ENCODE data around the gene TMEM270. TPM values are rescaled to one million over a fixed set of nuclear protein-coding genes. Genes with fewer than 3 reads are reported as not detected.
A peak's percentile ranks its signal among the peaks of the same experiment; 100 is the strongest.

Gene TMEM270
- polyA plus RNA-seq (2013, experiment 1 of 2), result not detected
- polyA plus RNA-seq (2013, experiment 2 of 2), result 0.04 TPM

GRCh38 chr7:73860859-73861258 lies at the start of gene TMEM270:
TSS of gene TMEM270 (plus strand) at chr7:73861159. CDS start at chr7:73861195, 36 bp downstream.
- no peak within 1 kb of the TSS for H2BK120ac ChIP-seq (ENCODE audit: low read depth, low read length)
- no peak within 1 kb of the TSS for H4K91ac ChIP-seq (ENCODE audit: low read depth, low read length, poor library complexity)
- no peaks in the 10 kb centered on the region for H3K36me3 ChIP-seq (replicated peaks in 1 of 2; ENCODE audit: control insufficient read depth in 2 of 2, insufficient read depth in 2 of 2, low read length in 2 of 2)
- whole genome bisulfite sequencing, 2 donors (ENCODE audit: extremely low coverage in 2 of 2, insufficient read length in 2 of 2, insufficient replicate concordance in 1 of 2), result no CpG with 5 or more reads among the region's 11 CpGs
- no peaks in the 10 kb centered on the region for H3K4me1 ChIP-seq (ENCODE audit: control insufficient read depth in 2 of 2, insufficient read depth in 1 of 2, low read depth in 1 of 2, low read length in 2 of 2)
- peak within 1 kb of the TSS; percentile 89 for H3K14ac ChIP-seq (ENCODE audit: low read length)
- no peak within 1 kb of the TSS for H2AFZ ChIP-seq (ENCODE audit: low read length)
- H2BK15ac ChIP-seq (ENCODE audit: low read length), result peak within 1 kb of the TSS; percentile 58
- H3K9ac ChIP-seq (ENCODE audit: low read depth, low read length, poor library complexity), result no peak within 1 kb of the TSS
- peaks cover 0 to 6% (median 0%) of the 10 kb centered on the region in 3 experiments for H3K27me3 ChIP-seq (ENCODE audit: control insufficient read depth in 3 of 3, insufficient read depth in 3 of 3, low read depth in 1 of 3, low read length in 3 of 3)
- no peaks in the 10 kb centered on the region for H3K9me3 ChIP-seq (replicated peaks in 1 of 2; ENCODE audit: control insufficient read depth in 2 of 2, insufficient read depth in 1 of 2, low read depth in 1 of 2, low read length in 2 of 2)
- H2AK5ac ChIP-seq (ENCODE audit: low read depth, low read length), result peak within 1 kb of the TSS; percentile 84
- H4K8ac ChIP-seq (ENCODE audit: low read depth, low read length), result no peak within 1 kb of the TSS
- DNase-seq (ENCODE audit: low spot score), result no peak
- H3K4me2 ChIP-seq (ENCODE audit: insufficient read depth, low read length, poor library complexity, severe bottlenecking), result no peak within 1 kb of the TSS
- H3K4me3 ChIP-seq (ENCODE audit: low read length in 2 of 2), result no peak within 1 kb of the TSS
- H3K79me1 ChIP-seq (ENCODE audit: low read depth, low read length), result no peaks in the 10 kb centered on the region
- H3K27ac ChIP-seq (replicated peaks; ENCODE audit: low read length), result no peak within 1 kb of the TSS
- no peak within 1 kb of the TSS for H3K4ac ChIP-seq (ENCODE audit: low read length)
- peak within 1 kb of the TSS; percentile 17 for H3K23ac ChIP-seq (ENCODE audit: low read depth, low read length, poor library complexity)
- H3K18ac ChIP-seq (ENCODE audit: low read length), result no peak within 1 kb of the TSS
- no peak within 1 kb of the TSS for H2BK12ac ChIP-seq (ENCODE audit: low read length)
- no peak within 1 kb of the TSS for H2BK5ac ChIP-seq (ENCODE audit: low read length)

DNA sequence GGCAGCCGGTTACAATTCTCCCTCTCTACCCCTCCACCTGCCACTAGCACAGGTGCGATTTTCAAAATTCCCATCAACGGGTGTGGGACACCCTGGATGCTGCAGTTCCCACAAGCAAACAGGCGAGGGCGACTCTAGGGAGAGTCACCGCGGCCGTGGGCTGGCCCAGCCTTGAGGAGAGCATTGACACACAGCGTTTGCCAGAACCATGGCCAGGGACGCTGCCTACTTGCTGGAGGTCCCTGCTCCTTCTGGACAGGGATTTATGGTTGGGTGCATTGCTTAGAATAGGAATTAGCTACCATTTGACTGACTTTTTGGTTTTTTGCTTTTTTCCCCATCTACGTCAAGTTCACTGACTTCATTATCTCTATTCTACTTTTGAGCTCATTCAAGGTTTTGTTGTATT lies 49.2 kb upstream of the TMEM270 start:
- no peaks in the 10 kb centered on the region for H3K27me3 ChIP-seq (ENCODE audit: control insufficient read depth in 3 of 3, insufficient read depth in 3 of 3, low read depth in 1 of 3, low read length in 3 of 3)
- no peak overlapping the region for H3K9ac ChIP-seq (ENCODE audit: low read depth, low read length, poor library complexity)
- H2BK15ac ChIP-seq (ENCODE audit: low read length), result no peak overlapping the region
- no peak overlapping the region for H2BK5ac ChIP-seq (ENCODE audit: low read length)
- no peak overlapping the region for H2BK12ac ChIP-seq (ENCODE audit: low read length)
- H3K9me3 ChIP-seq (replicated peaks in 1 of 2; ENCODE audit: control insufficient read depth in 2 of 2, insufficient read depth in 1 of 2, low read depth in 1 of 2, low read length in 2 of 2), result no peaks in the 10 kb centered on the region
- H3K79me1 ChIP-seq (ENCODE audit: low read depth, low read length), result no peaks in the 10 kb centered on the region
- no peaks in the 10 kb centered on the region for H3K36me3 ChIP-seq (replicated peaks in 1 of 2; ENCODE audit: control insufficient read depth in 2 of 2, insufficient read depth in 2 of 2, low read length in 2 of 2)
- H3K14ac ChIP-seq (ENCODE audit: low read length), result no peak overlapping the region
- H2BK120ac ChIP-seq (ENCODE audit: low read depth, low read length), result no peak overlapping the region
- H3K4me3 ChIP-seq (ENCODE audit: low read length in 2 of 2), result no peak overlapping the region
- no peak overlapping the region for H3K27ac ChIP-seq (replicated peaks; ENCODE audit: low read length)
- peaks cover 0 to 2% of the 10 kb centered on the region in 2 donors for H3K4me1 ChIP-seq (ENCODE audit: control insufficient read depth in 2 of 2, insufficient read depth in 1 of 2, low read depth in 1 of 2, low read length in 2 of 2)
- H4K8ac ChIP-seq (ENCODE audit: low read depth, low read length), result no peak overlapping the region
- no peak for DNase-seq (ENCODE audit: low spot score)
- no peak overlapping the region for H2AFZ ChIP-seq (ENCODE audit: low read length)
- no peak overlapping the region for H3K23ac ChIP-seq (ENCODE audit: low read depth, low read length, poor library complexity)
- no peak overlapping the region for H3K18ac ChIP-seq (ENCODE audit: low read length)
- no peak overlapping the region for H2AK5ac ChIP-seq (ENCODE audit: low read depth, low read length)
- H4K91ac ChIP-seq (ENCODE audit: low read depth, low read length, poor library complexity), result no peak overlapping the region
- no peak overlapping the region for H3K4me2 ChIP-seq (ENCODE audit: insufficient read depth, low read length, poor library complexity, severe bottlenecking)
- WGBS, 2 donors (ENCODE audit: extremely low coverage in 2 of 2, insufficient read length in 2 of 2, insufficient replicate concordance in 1 of 2), result no CpG with 5 or more reads among the region's 11 CpGs
- H3K4ac ChIP-seq (ENCODE audit: low read length), result no peak overlapping the region

GRCh38 chr7:73812996-73813395 lies 48.0 kb upstream of the TMEM270 start:
- H3K4me3 ChIP-seq (ENCODE audit: low read length in 2 of 2), result no peak overlapping the region

DNA sequence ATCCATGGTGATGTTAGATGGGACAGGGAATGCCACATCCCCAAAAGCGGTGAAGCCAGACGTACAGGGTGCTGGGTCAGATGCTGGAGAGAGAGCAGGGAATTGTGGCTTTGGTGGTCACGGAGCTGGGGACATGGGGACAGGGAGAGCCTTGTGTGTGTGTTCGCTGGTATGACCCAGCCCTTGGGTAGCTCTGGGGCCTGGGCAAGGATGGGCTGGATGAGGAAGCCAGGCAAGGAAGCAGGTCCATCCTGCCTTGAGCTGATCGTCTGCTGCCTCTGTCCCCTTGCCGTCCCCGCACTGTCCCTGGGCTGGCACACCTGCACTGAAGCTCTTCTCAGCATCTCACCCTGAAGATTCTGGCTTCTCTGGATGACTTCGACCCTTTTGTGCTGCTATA lies 45.5 kb upstream of the TMEM270 start:
- no CpG with 5 or more reads among the region's 8 CpGs for WGBS, 2 donors (ENCODE audit: extremely low coverage in 2 of 2, insufficient read length in 2 of 2, insufficient replicate concordance in 1 of 2)
- H2BK5ac ChIP-seq (ENCODE audit: low read length), result no peak overlapping the region
- H2AFZ ChIP-seq (ENCODE audit: low read length), result no peak overlapping the region
- no peak overlapping the region for H4K8ac ChIP-seq (ENCODE audit: low read depth, low read length)
- no peak overlapping the region for H3K4ac ChIP-seq (ENCODE audit: low read length)
- no peak overlapping the region for H3K4me2 ChIP-seq (ENCODE audit: insufficient read depth, low read length, poor library complexity, severe bottlenecking)
- H3K18ac ChIP-seq (ENCODE audit: low read length), result peak overlapping the region; percentile 5
- no peak overlapping the region for H3K14ac ChIP-seq (ENCODE audit: low read length)
- no peaks in the 10 kb centered on the region for H3K27me3 ChIP-seq (ENCODE audit: control insufficient read depth in 3 of 3, insufficient read depth in 3 of 3, low read depth in 1 of 3, low read length in 3 of 3)
- no peak overlapping the region for H2BK120ac ChIP-seq (ENCODE audit: low read depth, low read length)
- no peak overlapping the region for H3K27ac ChIP-seq (replicated peaks; ENCODE audit: low read length)
- peak overlapping the region; percentile 65 for H2BK15ac ChIP-seq (ENCODE audit: low read length)
- H4K91ac ChIP-seq (ENCODE audit: low read depth, low read length, poor library complexity), result no peak overlapping the region
- H3K4me1 ChIP-seq (ENCODE audit: control insufficient read depth in 2 of 2, insufficient read depth in 1 of 2, low read depth in 1 of 2, low read length in 2 of 2), result peaks cover 0 to 2% of the 10 kb centered on the region in 2 donors
- no peaks in the 10 kb centered on the region for H3K36me3 ChIP-seq (replicated peaks in 1 of 2; ENCODE audit: control insufficient read depth in 2 of 2, insufficient read depth in 2 of 2, low read length in 2 of 2)
- H3K9ac ChIP-seq (ENCODE audit: low read depth, low read length, poor library complexity), result no peak overlapping the region
- H3K79me1 ChIP-seq (ENCODE audit: low read depth, low read length), result no peaks in the 10 kb centered on the region
- no peaks in the 10 kb centered on the region for H3K9me3 ChIP-seq (replicated peaks in 1 of 2; ENCODE audit: control insufficient read depth in 2 of 2, insufficient read depth in 1 of 2, low read depth in 1 of 2, low read length in 2 of 2)
- no peak overlapping the region for H3K23ac ChIP-seq (ENCODE audit: low read depth, low read length, poor library complexity)
- H2AK5ac ChIP-seq (ENCODE audit: low read depth, low read length), result no peak overlapping the region
- H3K4me3 ChIP-seq (ENCODE audit: low read length in 2 of 2), result no peak overlapping the region
- no peak for DNase-seq (ENCODE audit: low spot score)
- no peak overlapping the region for H2BK12ac ChIP-seq (ENCODE audit: low read length)

More at GRCh38 chr7:73812996-73813395, 48.0 kb upstream of the TMEM270 start:
- Histone ChIP-seq H2AK5ac (ENCODE audit: low read depth, low read length) (no peak overlapping the region), H3K36me3 (replicated peaks in 1 of 2; ENCODE audit: control insufficient read depth in 2 of 2, insufficient read depth in 2 of 2, low read length in 2 of 2) (no peaks in the 10 kb centered on the region), H3K4ac (ENCODE audit: low read length) (no peak overlapping the region), H3K14ac (ENCODE audit: low read length) (no peak overlapping the region), H3K4me1 (ENCODE audit: control insufficient read depth in 2 of 2, insufficient read depth in 1 of 2, low read depth in 1 of 2, low read length in 2 of 2) (peaks cover 0 to 2% of the 10 kb centered on the region in 2 donors), H3K79me1 (ENCODE audit: low read depth, low read length) (no peaks in the 10 kb centered on the region), H2BK5ac (ENCODE audit: low read length) (no peak overlapping the region), H2BK15ac (ENCODE audit: low read length) (no peak overlapping the region), H3K27ac (replicated peaks; ENCODE audit: low read length) (no peak overlapping the region), H3K9ac (ENCODE audit: low read depth, low read length, poor library complexity) (no peak overlapping the region), H3K9me3 (replicated peaks in 1 of 2; ENCODE audit: control insufficient read depth in 2 of 2, insufficient read depth in 1 of 2, low read depth in 1 of 2, low read length in 2 of 2) (no peaks in the 10 kb centered on the region), H4K91ac (ENCODE audit: low read depth, low read length, poor library complexity) (no peak overlapping the region), H4K8ac (ENCODE audit: low read depth, low read length) (no peak overlapping the region), H2BK12ac (ENCODE audit: low read length) (no peak overlapping the region), H3K4me2 (ENCODE audit: insufficient read depth, low read length, poor library complexity, severe bottlenecking) (no peak overlapping the region), H3K18ac (ENCODE audit: low read length) (no peak overlapping the region), H2BK120ac (ENCODE audit: low read depth, low read length) (no peak overlapping the region), H2AFZ (ENCODE audit: low read length) (no peak overlapping the region), H3K23ac (ENCODE audit: low read depth, low read length, poor library complexity) (no peak overlapping the region), H3K27me3 (ENCODE audit: control insufficient read depth in 3 of 3, insufficient read depth in 3 of 3, low read depth in 1 of 3, low read length in 3 of 3) (no peaks in the 10 kb centered on the region)
- WGBS, 2 donors (ENCODE audit: extremely low coverage in 2 of 2, insufficient read length in 2 of 2, insufficient replicate concordance in 1 of 2), result no CpG with 5 or more reads among the region's 3 CpGs
- no peak for DNase-seq (ENCODE audit: low spot score)
